Activated CD4-positive, alpha-beta memory T cell treated with anti-CD3 and anti-CD28 coated beads, Interleukin-2, amount 10 ng/mL, durations not matched to agents 7 days and 5 days (primary cell): Measurements from ENCODE around the gene TIPRL. TPM values are rescaled to one million over a fixed set of nuclear protein-coding genes. Genes with fewer than 3 reads are reported as not detected.
"Not testable (repeated sequence)": the region's sequence is repeated elsewhere in the genome, so short reads cannot be mapped to it uniquely, and the experiment has no call there.

Experiments
- CTCF ChIA-PET: fragments of 350-600 bp; sonication (Branson Sonifier 250); formaldehyde crosslinking; loops from one replicate; lab custom pipeline; 2021; ENCODE audit warnings: antibody characterized with exemption, inconsistent platforms; lab: Charles Lee
- POLR2A ChIA-PET: fragments of 350-600 bp; sonication (Branson Sonifier 250); formaldehyde crosslinking; loops from one replicate; lab custom pipeline; 2021; ENCODE audit warnings: antibody characterized with exemption; lab: Charles Lee
- DNase-seq: peaks from one replicate; pipeline ENCODE4 v3.0.0-alpha.2; 2020
- H3K27ac Mint-ChIP-seq: one replicate; pipeline ENCODE4 v1.8.0; 2021; ENCODE audit warnings: mild to moderate bottlenecking, mixed read lengths
- H3K27me3 Mint-ChIP-seq: one replicate; pipeline ENCODE4 v1.8.0; 2021; ENCODE audit warnings: mixed read lengths
- H3K36me3 Mint-ChIP-seq: one replicate; pipeline ENCODE4 v1.8.0; 2021; ENCODE audit warnings: low read depth, mixed read lengths
- H3K4me1 Mint-ChIP-seq: one replicate; pipeline ENCODE4 v1.8.0; 2021; ENCODE audit warnings: mixed read lengths
- H3K4me3 Mint-ChIP-seq: one replicate; pipeline ENCODE4 v1.8.0; 2021; ENCODE audit warnings: mild to moderate bottlenecking, mixed read lengths
- H3K9me3 Mint-ChIP-seq: one replicate; pipeline ENCODE4 v1.8.0; 2021; ENCODE audit warnings: mixed read lengths
- total RNA-seq, 2 experiments: library from RNA; stranded (reverse); gene quantifications; one replicate each; pipeline ENCODE4 v1.2.3, GENCODE V29; 2021

TIPRL gene
- total RNA-seq, 2 experiments from 2014 or later, result 47.1 to 48.4 TPM

- no peak for DNase-seq
- POLR2A ChIA-PET, result no interaction called here
- no peak overlapping the region for H3K27ac Mint-ChIP-seq
- CTCF ChIA-PET, result no interaction called here
- peaks cover 15% of the 10 kb centered on the region for H3K9me3 Mint-ChIP-seq
- H3K4me3 Mint-ChIP-seq, result no peak overlapping the region
- H3K4me1 Mint-ChIP-seq, result no peaks in the 10 kb centered on the region
- peaks cover 9% of the 10 kb centered on the region for H3K27me3 Mint-ChIP-seq
- H3K36me3 Mint-ChIP-seq, result peaks cover 3% of the 10 kb centered on the region
Measured at GRCh38 chr1:168164771-168165170, 14.0 kb upstream of the TIPRL start.

DNA sequence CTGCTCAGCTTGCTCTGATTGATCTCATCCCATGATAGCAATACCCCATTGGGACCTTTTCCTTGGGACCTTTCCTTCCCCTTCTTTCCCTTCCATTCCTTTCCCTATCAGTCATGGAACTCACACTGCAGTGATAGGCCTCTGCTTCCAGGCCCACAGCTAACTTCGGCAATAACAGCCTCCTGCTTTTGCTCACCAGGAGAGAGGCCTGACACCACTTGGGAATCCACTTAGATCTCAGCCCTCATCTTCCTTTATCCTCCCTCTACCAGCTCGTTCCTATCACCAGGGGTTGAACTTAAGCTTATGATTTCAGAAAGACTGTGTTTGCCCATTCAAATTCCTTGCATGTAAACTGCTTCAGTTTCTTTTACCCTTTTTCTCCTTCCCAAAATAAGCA, 11.0 kb upstream of the TIPRL start:
- CTCF ChIA-PET, result interaction anchor here (0.6 to 1.5 kb wide), 5 partner anchors 10 to 178 kb away, joined by 3 to 5 read pairs (median 3); no protein-coding TSS in a partner anchor
- H3K9me3 Mint-ChIP-seq, result no peaks in the 10 kb centered on the region

GRCh38 chr1:168170564-168171508, 7.9 kb upstream of the TIPRL start:
- H3K4me3 Mint-ChIP-seq, result no peak overlapping the region
- no peak for DNase-seq
- POLR2A ChIA-PET, result no interaction called here

More for the DNA sequence above, 11.0 kb upstream of the TIPRL start:
- no peaks in the 10 kb centered on the region for H3K4me1 Mint-ChIP-seq
- POLR2A ChIA-PET, result interaction anchor here (0.6 kb wide), 1 partner anchor 119 kb away, joined by 3 read pairs; no protein-coding TSS in a partner anchor
- H3K27ac Mint-ChIP-seq, result no peak overlapping the region
- H3K4me3 Mint-ChIP-seq, result no peak overlapping the region
- DNase-seq, result no peak
- H3K36me3 Mint-ChIP-seq, result no peaks in the 10 kb centered on the region
- peaks cover 2% of the 10 kb centered on the region for H3K27me3 Mint-ChIP-seq

DNA sequence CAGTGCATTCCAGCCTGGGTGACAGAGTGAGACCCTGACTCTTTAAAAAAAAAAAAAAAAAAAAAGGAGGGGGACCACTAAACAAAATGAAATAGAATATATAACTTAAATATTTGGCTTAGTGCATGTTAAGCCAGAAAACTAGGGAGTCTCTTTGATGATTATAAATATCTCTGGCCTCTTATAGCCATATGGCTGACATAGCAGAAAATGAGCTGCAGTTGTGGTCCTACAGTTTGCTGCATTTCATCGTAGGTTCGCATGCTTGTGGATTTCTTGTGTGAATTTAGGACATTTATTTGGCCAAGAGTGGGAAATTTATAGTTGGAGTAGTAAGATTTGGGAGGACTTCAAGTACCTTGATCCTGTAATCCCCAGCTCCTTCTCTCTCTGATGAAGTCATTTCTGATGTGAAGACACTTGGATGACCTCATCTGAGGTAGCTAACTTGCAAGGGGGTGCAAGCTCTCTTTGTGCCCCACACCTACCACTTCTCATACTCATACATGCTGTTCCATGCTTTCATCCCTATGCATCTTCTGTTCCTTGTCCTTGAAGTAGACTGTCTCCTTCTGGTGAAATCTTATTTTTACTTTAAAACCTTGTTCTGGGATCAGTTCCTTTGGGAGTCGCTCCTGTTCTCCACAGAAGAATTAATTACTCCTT, 6.4 kb upstream of the TIPRL start:
- ChIA-PET CTCF (interaction anchor here (0.9 kb wide), 1 partner anchor 86 kb away, joined by 3 read pairs; no protein-coding TSS in a partner anchor), POLR2A (no interaction called here)
- no peaks in the 10 kb centered on the region for H3K36me3 Mint-ChIP-seq
- H3K9me3 Mint-ChIP-seq, result no peaks in the 10 kb centered on the region
- no peak for DNase-seq
- H3K27ac Mint-ChIP-seq, result no peak overlapping the region
- no peaks in the 10 kb centered on the region for H3K4me1 Mint-ChIP-seq
- peaks cover 7% of the 10 kb centered on the region for H3K27me3 Mint-ChIP-seq
- no peak overlapping the region for H3K4me3 Mint-ChIP-seq

More at GRCh38 chr1:168170564-168171508, 7.9 kb upstream of the TIPRL start:
- Mint-ChIP-seq H3K9me3 (no peaks in the 10 kb centered on the region), H3K27me3 (peaks cover 7% of the 10 kb centered on the region), H3K27ac (no peak overlapping the region), H3K36me3 (no peaks in the 10 kb centered on the region), H3K4me1 (no peaks in the 10 kb centered on the region)
- CTCF ChIA-PET, result interaction anchor here (0.6 to 0.8 kb wide), 3 partner anchors 89 to 395 kb away, joined by 3 to 4 read pairs (median 4); no protein-coding TSS in a partner anchor

GRCh38 chr1:168178227-168178637, 530 bp upstream of the TIPRL start:
- H3K27me3 Mint-ChIP-seq, result peaks cover 5% of the 10 kb centered on the region
- H3K4me1 Mint-ChIP-seq, result peaks cover 11% of the 10 kb centered on the region
- POLR2A ChIA-PET, result interaction anchor here (1.0 to 2.5 kb wide), 4 partner anchors 48 to 242 kb away, joined by 3 to 30 read pairs (median 6); partner anchors contain the start of genes DCAF6, MPC2 and SFT2D2
- CTCF ChIA-PET, result interaction anchor here (0.9 to 2.9 kb wide), 3 partner anchors 10 to 57 kb away, joined by 3 to 10 read pairs (median 3); no protein-coding TSS in a partner anchor
- H3K4me3 Mint-ChIP-seq, result no peak overlapping the region
- H3K9me3 Mint-ChIP-seq, result no peaks in the 10 kb centered on the region
- no peak for DNase-seq
- H3K36me3 Mint-ChIP-seq, result no peaks in the 10 kb centered on the region
- no peak overlapping the region for H3K27ac Mint-ChIP-seq

DNA sequence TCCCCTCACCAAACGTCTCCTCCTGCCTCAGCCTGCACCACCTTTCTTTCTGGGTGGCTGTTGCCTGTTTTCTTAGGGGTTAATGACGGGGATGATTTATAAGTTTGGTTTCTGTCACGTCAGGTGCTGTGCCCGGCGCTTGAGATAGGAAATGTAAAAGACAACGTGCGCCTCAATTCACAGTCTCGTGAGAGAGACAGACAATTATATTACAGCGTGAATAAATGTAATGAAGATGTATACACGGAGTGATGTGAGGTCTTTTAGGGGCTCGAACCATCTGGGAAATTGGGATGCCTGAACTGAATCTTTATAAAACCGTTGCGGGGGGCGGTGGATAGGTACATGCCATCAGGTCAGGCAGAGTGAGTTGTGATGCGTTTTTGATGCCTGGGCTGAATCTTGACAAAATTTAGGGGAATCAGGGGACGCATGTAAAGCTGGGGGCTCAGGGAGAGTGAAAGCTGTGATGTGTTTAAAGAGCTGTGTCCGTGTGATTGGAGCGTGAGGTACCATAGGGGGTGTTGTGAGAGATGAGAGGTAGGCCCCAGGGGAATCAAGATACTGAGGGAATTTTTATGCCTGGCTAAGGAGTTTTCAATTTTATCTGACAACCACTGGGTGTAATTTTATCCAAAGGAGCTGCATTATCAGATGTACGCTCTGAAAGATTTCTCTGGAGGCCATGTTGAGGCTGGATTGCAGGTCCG, 831 bp downstream of the TIPRL start:
- no peak for DNase-seq
- POLR2A ChIA-PET, result interaction anchor here (0.7 to 2.5 kb wide), 8 partner anchors 47 to 1615 kb away, joined by 3 to 30 read pairs (median 4); partner anchors contain the start of genes DCAF6, METTL18, MPC2 and SFT2D2
- Mint-ChIP-seq H3K4me1 (peaks cover 15% of the 10 kb centered on the region), H3K27ac (no peak overlapping the region), H3K4me3 (no peak overlapping the region), H3K36me3 (peaks cover 7% of the 10 kb centered on the region), H3K9me3 (no peaks in the 10 kb centered on the region), H3K27me3 (peaks cover 3% of the 10 kb centered on the region)
- CTCF ChIA-PET, result interaction anchor here (0.7 to 2.9 kb wide), 3 partner anchors 9 to 55 kb away, joined by 3 to 10 read pairs (median 4); no protein-coding TSS in a partner anchor

GRCh38 chr1:168180148-168180524, 1.4 kb downstream of the TIPRL start:
- peaks cover 12% of the 10 kb centered on the region for H3K36me3 Mint-ChIP-seq
- no peaks in the 10 kb centered on the region for H3K9me3 Mint-ChIP-seq
- no peaks in the 10 kb centered on the region for H3K27me3 Mint-ChIP-seq
- no peak overlapping the region for H3K4me3 Mint-ChIP-seq
- no peak for DNase-seq
- no peak overlapping the region for H3K27ac Mint-ChIP-seq
- POLR2A ChIA-PET, result interaction anchor here (0.7 to 2.5 kb wide), 5 partner anchors 46 to 1615 kb away, joined by 3 to 30 read pairs (median 4); partner anchors contain the start of genes METTL18 and SFT2D2
- CTCF ChIA-PET, result interaction anchor here (0.7 to 2.9 kb wide), 2 partner anchors 9 to 55 kb away, joined by 4 to 10 read pairs; no protein-coding TSS in a partner anchor
- peaks cover 15% of the 10 kb centered on the region for H3K4me1 Mint-ChIP-seq

- CTCF ChIA-PET, result interaction anchor here (2.9 kb wide), 1 partner anchor 54 kb away, joined by 10 read pairs; no protein-coding TSS in a partner anchor
- H3K9me3 Mint-ChIP-seq, POLR2A ChIA-PET, H3K27me3 Mint-ChIP-seq, H3K27ac Mint-ChIP-seq, DNase-seq, H3K4me3 Mint-ChIP-seq: not testable (repeated sequence)
- Mint-ChIP-seq H3K36me3 (peaks cover 18% of the 10 kb centered on the region), H3K4me1 (peaks cover 15% of the 10 kb centered on the region)
Measured at GRCh38 chr1:168181063-168181720, 2.4 kb downstream of the TIPRL start.

- peaks cover 7% of the 10 kb centered on the region for H3K4me1 Mint-ChIP-seq
- CTCF ChIA-PET, result no interaction called here
- H3K4me3 Mint-ChIP-seq, result no peak overlapping the region
- H3K27me3 Mint-ChIP-seq, result no peaks in the 10 kb centered on the region
- no peak overlapping the region for H3K27ac Mint-ChIP-seq
- POLR2A ChIA-PET, result interaction anchor here (0.9 to 2.3 kb wide), 3 partner anchors 39 to 59 kb away, joined by 3 to 6 read pairs (median 4); partner anchors contain the start of gene SFT2D2
- H3K36me3 Mint-ChIP-seq, result peaks cover 59% of the 10 kb centered on the region
- no peaks in the 10 kb centered on the region for H3K9me3 Mint-ChIP-seq
- DNase-seq, result no peak
Measured at GRCh38 chr1:168187177-168187576, 8.4 kb downstream of the TIPRL start.

DNA sequence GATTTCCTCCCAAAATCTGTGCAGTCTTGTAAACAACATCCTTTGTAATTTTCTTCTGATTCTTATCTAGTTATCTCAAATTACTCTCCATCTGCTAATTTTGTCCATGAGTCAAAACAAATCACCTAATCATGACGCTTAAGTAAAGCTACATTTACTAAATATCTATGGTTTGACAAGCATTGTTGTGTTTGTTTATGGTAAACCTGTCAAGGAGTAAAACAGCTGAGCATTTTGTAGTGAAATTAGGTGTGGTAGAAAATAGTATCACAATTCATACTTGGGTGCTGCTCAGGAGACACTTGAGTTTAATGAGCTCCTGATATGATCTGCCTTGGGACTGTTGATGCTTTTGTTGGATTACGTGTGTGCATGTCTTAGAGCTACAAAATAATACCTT, 11.6 kb downstream of the TIPRL start:
- Mint-ChIP-seq H3K4me3 (no peak overlapping the region), H3K27ac (no peak overlapping the region), H3K9me3 (no peaks in the 10 kb centered on the region), H3K36me3 (peaks cover 67% of the 10 kb centered on the region), H3K4me1 (no peaks in the 10 kb centered on the region), H3K27me3 (no peaks in the 10 kb centered on the region)
- no peak for DNase-seq
- ChIA-PET CTCF (no interaction called here), POLR2A (interaction anchor here (1.4 kb wide), 1 partner anchor 36 kb away, joined by 6 read pairs; the partner anchor contains the start of gene SFT2D2)

DNA sequence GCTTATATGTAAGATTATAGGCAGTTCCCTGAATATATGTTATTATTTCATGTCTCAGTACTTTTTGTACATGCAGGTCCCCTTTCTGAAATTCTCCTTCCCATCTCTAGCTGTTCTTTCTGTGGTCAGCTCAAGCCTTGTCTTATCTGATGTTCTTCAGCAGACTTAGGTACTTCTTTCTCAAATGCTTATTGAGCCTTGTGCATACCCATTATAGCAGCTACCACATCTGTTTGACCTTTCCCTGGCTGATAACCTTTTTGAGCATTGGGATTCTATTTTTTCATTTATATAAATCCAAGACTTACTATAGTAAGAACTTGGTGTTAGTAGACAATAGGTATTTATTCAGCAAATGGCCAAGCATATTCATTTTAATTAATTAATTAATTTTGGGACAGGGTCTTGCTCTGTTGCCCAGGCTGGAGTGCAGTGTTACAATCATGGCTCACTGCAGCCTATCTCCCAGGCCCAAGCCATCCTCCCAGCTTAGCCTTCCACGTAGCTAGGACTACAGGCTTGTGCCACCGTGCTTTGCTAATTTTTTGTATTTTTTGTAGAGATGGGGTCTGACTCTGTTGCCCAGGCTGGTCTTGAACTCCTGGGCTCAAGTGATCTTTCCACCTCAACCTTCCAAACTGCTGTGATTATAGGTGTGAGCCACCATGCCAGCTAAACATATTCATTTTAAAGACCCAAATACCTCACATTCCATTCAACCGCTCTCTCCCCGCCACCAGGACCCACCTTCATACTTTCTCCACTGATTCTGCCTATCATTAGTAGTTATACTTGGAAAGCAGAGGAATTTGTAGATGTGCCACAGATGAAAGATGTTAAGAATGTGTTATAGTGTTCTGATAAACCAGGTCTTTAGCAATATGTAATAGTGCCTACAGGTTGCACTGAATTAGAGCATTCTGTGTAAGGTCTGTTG, 16.7 kb downstream of the TIPRL start:
- H3K27me3 Mint-ChIP-seq, result no peaks in the 10 kb centered on the region
- POLR2A ChIA-PET, result no interaction called here
- H3K4me1 Mint-ChIP-seq, result peaks cover 2% of the 10 kb centered on the region
- no peak overlapping the region for H3K27ac Mint-ChIP-seq
- H3K4me3 Mint-ChIP-seq, result no peak overlapping the region
- DNase-seq, result no peak
- CTCF ChIA-PET, result no interaction called here
- H3K9me3 Mint-ChIP-seq, result no peaks in the 10 kb centered on the region
- H3K36me3 Mint-ChIP-seq, result peaks cover 61% of the 10 kb centered on the region
